Lower leg skin (tissue), 3 donors: ENCODE measurements around the gene CSNK1G1.

Experiments
- CTCF ChIP-seq, 3 donors: fragments of 450-650 bp; IDR thresholded peaks; one replicate each; pipeline ENCODE4 v1.5.1; 2016; ENCODE audit warnings: antibody characterized with exemption in 3 of 3, mild to moderate bottlenecking in 3 of 3, moderate library complexity in 2 of 3
- POLR2A ChIP-seq, 2 donors: fragments of 450-650 bp; IDR thresholded peaks; one replicate each; pipeline ENCODE4 v1.6.1; 2016 to 2017; ENCODE audit warnings: antibody characterized with exemption in 2 of 2, mild to moderate bottlenecking in 1 of 2, moderate library complexity in 1 of 2

GRCh38 chr15:64245405-64245804, 110.6 kb downstream of the CSNK1G1 start:
- no peak for TF ChIP-seq CTCF (IDR thresholded peaks at IDR 0.05)
- TF ChIP-seq POLR2A (IDR thresholded peaks at IDR 0.05): no peak
